Measurements from ENCODE around the gene PDLIM4.

The PDLIM4 gene

DNA sequence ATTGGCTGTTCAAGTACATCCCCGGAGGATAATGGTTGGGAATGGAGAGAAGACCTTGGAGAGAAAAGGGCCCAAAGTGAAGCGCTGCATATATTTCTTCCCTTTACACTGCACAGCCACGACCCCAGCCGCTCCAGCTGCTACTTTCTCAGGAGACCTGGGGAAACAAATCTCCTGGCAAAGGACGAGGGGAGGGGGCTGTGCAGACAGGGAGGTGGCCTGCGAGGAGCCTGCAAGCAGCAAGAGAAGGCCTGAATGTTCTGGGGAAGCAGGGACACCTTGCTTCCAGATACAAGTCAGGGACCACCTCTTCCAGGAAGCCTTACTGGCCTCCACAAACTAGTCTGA, 739 bp upstream of the PDLIM4 start:
- Histone ChIP-seq H3K27me3 (ENCODE audit: insufficient read depth, low read length) (peaks cover 26% of the 10 kb centered on the region), H3K4me1 (ENCODE audit: insufficient read depth, low read length) (no peaks in the 10 kb centered on the region), H3K4me3 (ENCODE audit: low read length) (peak overlapping the region; percentile 68; the same call in 1 of the 2 replicates), H3K27ac (ENCODE audit: low read length) (no peak overlapping the region), H3K9me3 (ENCODE audit: insufficient read depth, low read depth, low read length) (no peaks in the 10 kb centered on the region), H3K9ac (ENCODE audit: low read depth, low read length) (peak overlapping the region; percentile 68; the same call in 1 of the 2 replicates), H3K36me3 (ENCODE audit: insufficient read depth, low read depth, low read length) (no peaks in the 10 kb centered on the region)

DNA sequence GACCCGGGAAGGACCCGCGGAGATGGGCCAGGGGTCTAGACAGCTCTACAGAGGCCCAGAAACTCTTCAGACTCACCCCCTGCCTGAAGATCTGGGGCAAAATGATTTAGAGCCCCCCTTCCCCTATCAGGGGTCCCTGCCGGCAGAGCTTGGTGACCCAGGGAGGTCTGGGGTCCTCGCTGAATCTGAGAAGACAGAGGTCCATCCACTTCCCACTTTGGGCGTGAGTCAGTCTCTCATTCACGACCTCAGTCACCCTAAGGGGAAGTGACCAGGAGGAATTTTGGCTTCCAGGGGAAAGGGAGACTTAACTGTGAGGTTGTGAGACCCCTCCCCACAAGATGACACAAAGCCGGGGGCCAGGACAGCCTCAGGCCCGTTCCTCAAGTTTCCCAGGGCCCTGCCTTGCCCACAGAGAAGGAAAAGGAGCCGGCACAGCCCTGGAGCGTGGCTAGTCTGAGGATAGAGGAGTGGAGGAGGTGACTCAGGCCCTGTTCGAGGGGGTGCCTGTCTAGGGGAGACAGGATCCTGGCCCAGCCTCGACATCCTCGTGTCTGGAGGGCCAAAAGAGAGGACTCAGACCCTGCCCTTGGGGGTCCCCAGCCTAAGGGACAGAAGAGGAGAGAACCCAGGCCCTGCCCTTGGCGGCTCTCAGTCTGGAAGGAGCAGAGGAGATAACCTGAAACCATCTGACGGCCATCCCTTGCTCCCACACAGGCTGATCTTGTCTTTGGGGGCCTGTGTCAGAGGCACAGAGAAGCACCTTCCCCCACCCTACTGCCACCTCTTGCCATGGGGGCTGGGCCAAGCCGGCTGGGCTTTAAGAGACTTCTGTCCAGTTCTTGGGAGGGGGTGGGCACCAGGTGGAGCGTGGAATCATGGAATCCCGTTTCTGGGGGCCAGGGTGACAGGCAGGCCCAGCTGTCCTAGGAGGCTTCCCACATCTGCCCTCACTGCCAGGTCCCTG, 889 bp downstream of the PDLIM4 start:
- Histone ChIP-seq H3K36me3 (ENCODE audit: insufficient read depth, low read depth, low read length) (no peaks in the 10 kb centered on the region), H3K4me1 (ENCODE audit: insufficient read depth, low read length) (no peaks in the 10 kb centered on the region), H3K9ac (ENCODE audit: low read depth, low read length) (peak overlapping the region; percentile 63; the same call in 1 of the 2 replicates), H3K9me3 (ENCODE audit: insufficient read depth, low read depth, low read length) (no peaks in the 10 kb centered on the region), H3K27ac (ENCODE audit: low read length) (no peak overlapping the region), H3K27me3 (ENCODE audit: insufficient read depth, low read length) (peaks cover 26% of the 10 kb centered on the region), H3K4me3 (ENCODE audit: low read length) (peak overlapping the region; percentile 67)

DNA sequence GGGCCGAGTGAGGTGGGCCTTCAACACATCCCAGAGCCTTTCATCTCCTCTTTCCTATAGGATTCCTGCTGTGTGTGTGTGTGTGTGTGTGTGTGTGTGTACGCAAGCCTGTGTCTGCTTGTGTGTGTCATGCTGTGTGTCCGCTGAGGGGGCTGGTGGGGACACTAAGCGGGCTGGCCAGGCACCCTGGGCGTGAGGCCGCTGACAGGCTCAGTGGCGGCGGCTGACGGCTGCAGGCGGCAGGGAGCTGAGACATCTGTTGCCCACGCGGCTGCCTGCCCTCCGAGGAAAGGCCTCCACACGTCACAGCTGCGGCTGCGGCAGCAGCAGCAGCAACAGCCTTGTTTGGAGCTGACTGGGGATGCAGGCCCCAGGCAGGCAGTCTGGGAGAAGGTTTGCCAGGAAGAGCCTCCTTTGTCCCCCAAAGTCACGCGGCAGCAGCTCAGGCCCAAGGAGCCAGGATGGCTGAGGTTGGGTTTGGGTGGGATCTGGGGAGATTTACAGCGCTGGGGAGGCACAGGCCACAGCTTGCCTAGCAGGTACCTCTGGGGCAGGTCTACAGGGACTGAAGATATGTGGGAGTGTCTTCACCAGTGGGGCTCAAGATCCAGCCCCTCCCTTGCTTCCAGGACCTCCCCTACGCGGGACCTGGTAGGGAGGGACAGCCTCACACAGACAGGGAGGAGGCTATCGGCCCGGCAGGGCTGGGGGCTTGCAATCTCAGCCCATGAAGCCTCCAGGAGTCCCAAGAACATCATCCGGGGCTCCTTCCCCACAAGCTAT, 1.8 kb downstream of the PDLIM4 start:
- no peak overlapping the region for H3K27ac ChIP-seq (ENCODE audit: low read length)
- H3K9ac ChIP-seq (ENCODE audit: low read depth, low read length): no peak overlapping the region
- no peak overlapping the region for H3K4me3 ChIP-seq (ENCODE audit: low read length)

DNA sequence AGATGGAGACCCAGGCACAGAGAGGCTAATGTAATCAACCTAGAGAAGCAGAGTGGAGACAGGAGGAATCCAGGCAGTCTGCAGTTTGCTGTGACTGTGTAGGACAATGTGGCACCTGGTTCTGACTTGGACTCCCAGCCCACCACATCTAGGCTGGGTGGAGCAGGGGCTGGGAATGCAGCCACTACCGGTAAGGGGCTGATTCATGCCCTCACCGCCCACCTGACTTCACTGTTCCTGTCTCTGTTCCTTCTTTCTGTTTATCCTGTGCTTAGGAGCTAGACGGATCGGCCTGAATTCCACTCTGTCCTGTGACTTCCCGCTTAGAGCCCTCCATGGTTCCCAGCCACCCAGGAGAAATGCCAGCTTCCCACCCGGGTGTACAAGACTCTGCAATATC, 2.6 kb downstream of the PDLIM4 start:
- H3K27me3 ChIP-seq (ENCODE audit: insufficient read depth, low read length): peaks cover 26% of the 10 kb centered on the region
- no peak overlapping the region for H3K27ac ChIP-seq (ENCODE audit: low read length)
- no peak overlapping the region for H3K9ac ChIP-seq (ENCODE audit: low read depth, low read length)
- H3K4me1 ChIP-seq (ENCODE audit: insufficient read depth, low read length): no peaks in the 10 kb centered on the region
- no peaks in the 10 kb centered on the region for H3K9me3 ChIP-seq (ENCODE audit: insufficient read depth, low read depth, low read length)
- H3K4me3 ChIP-seq (ENCODE audit: low read length): no peak overlapping the region
- no peaks in the 10 kb centered on the region for H3K36me3 ChIP-seq (ENCODE audit: insufficient read depth, low read depth, low read length)

More for the DNA sequence above, 1.8 kb downstream of the PDLIM4 start:
- no peaks in the 10 kb centered on the region for H3K4me1 ChIP-seq (ENCODE audit: insufficient read depth, low read length)
- H3K9me3 ChIP-seq (ENCODE audit: insufficient read depth, low read depth, low read length): no peaks in the 10 kb centered on the region
- H3K36me3 ChIP-seq (ENCODE audit: insufficient read depth, low read depth, low read length): no peaks in the 10 kb centered on the region
- peaks cover 26% of the 10 kb centered on the region for H3K27me3 ChIP-seq (ENCODE audit: insufficient read depth, low read length)

DNA sequence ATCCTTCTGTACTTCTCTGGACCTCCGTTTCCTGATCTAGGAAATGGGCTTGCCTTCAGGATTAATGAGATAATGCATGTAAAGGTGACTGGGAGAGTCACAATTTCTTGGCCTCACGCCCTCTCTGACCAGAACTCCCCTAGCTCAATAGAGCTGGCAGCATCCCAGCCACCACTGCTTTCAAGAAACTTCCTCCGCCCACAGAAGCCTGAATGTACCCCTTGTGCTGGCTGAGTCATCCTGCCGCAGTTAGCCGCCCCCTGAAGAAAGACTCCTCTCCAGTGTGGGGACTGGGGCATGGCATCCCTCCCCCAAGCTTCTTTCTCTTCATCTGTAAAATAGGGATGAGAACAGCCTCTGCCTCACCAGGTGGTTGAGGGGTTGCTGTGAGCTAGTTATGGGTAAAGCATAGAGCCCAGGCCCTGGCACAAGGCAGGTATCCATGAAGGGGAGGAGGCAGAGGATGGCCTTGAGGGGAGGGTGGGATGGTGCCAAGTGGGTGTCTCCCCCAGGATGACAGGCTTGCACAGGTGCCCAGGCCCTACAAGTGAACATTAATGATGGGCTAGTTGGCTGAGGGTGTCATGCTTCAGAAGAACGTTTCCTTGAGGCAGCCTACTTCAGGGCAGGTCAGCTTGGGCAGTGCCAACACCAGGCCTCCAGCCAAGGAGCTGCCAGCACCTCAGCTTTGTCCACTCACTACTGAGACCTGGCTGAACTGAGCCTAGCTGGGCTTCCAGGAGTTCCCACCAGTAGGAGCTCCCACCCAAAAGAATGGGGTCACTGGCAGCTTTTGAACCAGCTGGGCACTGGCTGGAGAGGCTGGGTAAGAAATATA, 3.4 kb downstream of the PDLIM4 start:
- H3K27me3 ChIP-seq (ENCODE audit: insufficient read depth, low read length): peaks cover 24% of the 10 kb centered on the region
- H3K36me3 ChIP-seq (ENCODE audit: insufficient read depth, low read depth, low read length): no peaks in the 10 kb centered on the region

DNA sequence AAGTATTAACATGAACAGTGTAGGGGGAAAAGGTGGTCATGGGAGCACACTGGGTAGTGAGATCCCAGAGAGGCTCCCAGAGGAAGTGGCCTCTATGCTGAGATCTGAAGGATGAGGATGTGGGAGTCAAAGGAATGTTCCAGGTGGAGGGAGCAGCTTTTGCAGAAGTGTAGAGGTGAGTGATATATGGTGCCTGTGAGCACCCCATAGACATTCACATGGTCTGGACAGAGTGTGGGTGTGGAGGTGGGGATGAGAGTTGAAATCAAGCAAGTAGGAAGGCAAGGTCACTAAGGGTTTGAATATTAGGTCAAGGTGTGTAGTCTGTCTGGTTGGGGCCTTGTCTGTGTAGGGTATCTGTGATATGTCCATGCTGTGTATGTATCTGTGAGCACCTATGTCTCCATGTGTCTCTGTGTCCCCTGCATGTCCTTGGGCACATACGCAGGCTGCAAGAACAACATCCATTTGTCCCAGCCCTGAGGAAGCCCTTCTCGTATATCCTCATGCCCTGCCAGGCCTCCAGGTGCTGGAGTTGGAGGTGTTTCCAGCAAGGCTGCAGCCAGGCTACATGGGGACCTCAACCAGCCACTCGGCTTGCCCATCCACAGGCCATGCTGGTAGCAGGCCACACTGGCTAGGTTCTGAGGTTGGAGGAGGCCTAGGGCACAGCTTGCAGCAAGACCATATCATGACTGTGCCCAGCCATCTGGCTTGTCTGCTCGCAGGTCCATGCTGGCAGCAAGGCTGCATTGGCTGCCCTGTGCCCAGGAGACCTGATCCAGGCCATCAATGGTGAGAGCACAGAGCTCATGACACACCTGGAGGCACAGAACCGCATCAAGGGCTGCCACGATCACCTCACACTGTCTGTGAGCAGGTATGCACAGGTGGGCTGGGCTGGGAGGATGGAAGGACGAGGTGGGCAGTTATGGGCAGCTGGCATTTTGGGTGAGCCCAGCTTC, 4.7 kb downstream of the PDLIM4 start:
- Histone ChIP-seq H3K27me3 (ENCODE audit: insufficient read depth, low read length) (peaks cover 13% of the 10 kb centered on the region), H3K4me3 (ENCODE audit: low read length) (no peak overlapping the region), H3K27ac (ENCODE audit: low read length) (no peak overlapping the region), H3K4me1 (ENCODE audit: insufficient read depth, low read length) (no peaks in the 10 kb centered on the region), H3K9me3 (ENCODE audit: insufficient read depth, low read depth, low read length) (no peaks in the 10 kb centered on the region), H3K36me3 (ENCODE audit: insufficient read depth, low read depth, low read length) (no peaks in the 10 kb centered on the region), H3K9ac (ENCODE audit: low read depth, low read length) (no peak overlapping the region)

More for the DNA sequence above, 3.4 kb downstream of the PDLIM4 start:
- Histone ChIP-seq H3K4me1 (ENCODE audit: insufficient read depth, low read length) (no peaks in the 10 kb centered on the region), H3K27ac (ENCODE audit: low read length) (no peak overlapping the region), H3K9me3 (ENCODE audit: insufficient read depth, low read depth, low read length) (no peaks in the 10 kb centered on the region), H3K4me3 (ENCODE audit: low read length) (no peak overlapping the region), H3K9ac (ENCODE audit: low read depth, low read length) (no peak overlapping the region)

DNA sequence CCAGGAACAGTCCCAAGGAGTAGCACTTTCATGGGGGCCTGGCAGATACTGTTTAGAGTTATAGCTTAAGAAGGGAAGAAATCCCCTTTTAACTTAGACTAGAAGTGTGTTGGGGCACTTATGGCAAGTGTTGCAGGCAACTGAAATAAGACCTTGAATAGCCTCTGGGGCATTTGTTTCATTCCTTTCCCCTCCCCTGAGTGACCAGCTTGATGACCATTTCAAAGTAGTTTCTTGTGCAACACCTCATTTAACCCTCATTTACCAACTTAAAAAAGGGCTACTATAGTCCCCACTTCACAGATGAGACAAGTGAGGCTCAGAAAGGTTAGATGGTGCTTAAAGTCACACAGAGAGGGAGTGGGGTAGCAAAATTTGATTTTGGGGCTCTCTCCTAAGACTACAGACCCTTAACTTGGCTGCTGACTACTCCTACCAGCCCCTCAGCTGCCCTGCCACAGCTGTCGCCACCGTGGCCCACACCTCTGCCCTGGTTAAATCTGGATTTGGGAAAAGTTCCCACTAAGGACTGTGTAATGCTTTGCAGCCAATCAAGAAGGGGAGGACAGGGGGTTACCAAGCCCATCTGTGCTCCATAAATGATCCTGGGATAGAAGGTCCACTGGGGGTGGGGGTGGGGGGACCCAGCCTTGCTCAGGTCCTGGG, 5.5 kb downstream of the PDLIM4 start:
- Histone ChIP-seq H3K4me1 (ENCODE audit: insufficient read depth, low read length) (no peaks in the 10 kb centered on the region), H3K27me3 (ENCODE audit: insufficient read depth, low read length) (peaks cover 10% of the 10 kb centered on the region), H3K4me3 (ENCODE audit: low read length) (no peak overlapping the region), H3K9ac (ENCODE audit: low read depth, low read length) (no peak overlapping the region), H3K27ac (ENCODE audit: low read length) (no peak overlapping the region), H3K9me3 (ENCODE audit: insufficient read depth, low read depth, low read length) (no peaks in the 10 kb centered on the region), H3K36me3 (ENCODE audit: insufficient read depth, low read depth, low read length) (no peaks in the 10 kb centered on the region)

DNA sequence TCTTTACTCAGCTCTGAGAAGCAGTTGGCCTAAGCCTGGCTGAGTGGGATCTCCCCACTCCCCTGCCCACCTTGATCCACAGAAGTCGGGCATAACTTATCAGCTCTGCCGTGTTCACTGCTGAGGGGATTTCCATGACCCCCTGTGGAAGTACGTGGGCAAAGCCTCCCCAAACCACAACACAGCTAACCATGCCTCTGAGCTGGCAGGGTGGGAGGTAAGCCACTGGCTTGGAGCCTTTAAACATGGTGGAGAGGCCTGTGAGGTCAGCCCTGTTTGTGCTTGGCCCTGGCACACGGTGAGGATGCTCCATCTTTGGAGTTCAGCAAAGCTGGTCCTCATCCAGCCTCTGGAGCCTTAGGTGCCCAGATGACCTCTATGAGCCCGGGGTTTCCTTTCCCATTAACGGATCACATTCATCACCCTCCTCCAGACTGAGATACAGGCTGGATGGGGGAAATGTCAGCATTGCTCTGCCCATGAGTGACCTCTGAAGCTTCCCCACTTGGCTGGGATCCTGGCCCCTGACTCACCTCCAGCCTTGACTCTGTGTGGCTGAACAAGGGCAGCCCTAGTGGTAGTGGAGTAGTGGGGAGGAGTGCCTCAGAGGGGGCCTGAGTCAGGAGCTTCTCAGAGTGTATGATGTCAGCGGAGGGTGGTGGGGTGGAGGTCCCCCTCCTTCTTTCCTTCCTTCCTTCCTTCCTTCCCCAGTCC, 6.2 kb downstream of the PDLIM4 start:
- no peaks in the 10 kb centered on the region for H3K36me3 ChIP-seq (ENCODE audit: insufficient read depth, low read depth, low read length)
- H3K4me1 ChIP-seq (ENCODE audit: insufficient read depth, low read length): no peaks in the 10 kb centered on the region
- no peaks in the 10 kb centered on the region for H3K9me3 ChIP-seq (ENCODE audit: insufficient read depth, low read depth, low read length)
- no peak overlapping the region for H3K27ac ChIP-seq (ENCODE audit: low read length)
- no peak overlapping the region for H3K4me3 ChIP-seq (ENCODE audit: low read length)
- H3K9ac ChIP-seq (ENCODE audit: low read depth, low read length): no peak overlapping the region
- H3K27me3 ChIP-seq (ENCODE audit: insufficient read depth, low read length): peaks cover 3% of the 10 kb centered on the region; the same call in 1 of the 2 replicates

DNA sequence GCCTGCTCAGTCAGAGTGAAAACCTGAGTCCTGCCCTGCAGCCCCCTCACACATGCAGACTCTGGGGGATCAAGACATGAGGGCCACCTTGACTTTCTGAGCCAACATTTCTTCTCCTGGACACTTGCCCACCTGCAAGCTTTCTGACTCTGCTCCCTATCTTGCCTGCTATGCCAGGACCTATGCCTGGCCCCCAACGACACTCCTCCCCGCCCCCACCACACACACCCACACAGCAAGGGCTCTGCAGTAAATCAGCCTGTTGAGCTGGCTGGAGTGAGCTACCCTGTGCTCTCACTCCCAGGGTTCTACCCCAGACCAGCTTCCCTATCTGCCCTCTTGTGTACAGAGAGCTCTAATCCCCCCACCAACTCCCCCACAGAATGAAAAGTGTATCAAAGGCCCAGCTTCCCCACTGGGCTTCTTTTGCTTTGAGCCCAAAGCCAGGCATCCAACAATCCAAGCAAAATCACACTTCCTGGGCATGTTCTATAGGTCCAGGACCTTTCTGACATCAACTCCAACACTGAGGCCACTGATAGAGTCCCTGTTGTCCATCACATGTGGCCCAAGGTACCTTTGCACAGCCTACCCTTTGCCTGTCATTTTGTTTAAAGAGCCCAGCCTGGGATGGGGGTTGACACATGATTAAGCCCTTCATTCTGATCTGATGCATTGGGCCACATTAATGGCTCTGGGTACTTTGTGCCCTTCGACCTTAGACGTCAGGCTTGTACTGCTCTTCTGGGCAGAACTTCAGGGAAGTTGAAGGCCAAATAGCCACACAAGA, 7.2 kb downstream of the PDLIM4 start:
- Histone ChIP-seq H3K9me3 (ENCODE audit: insufficient read depth, low read depth, low read length) (no peaks in the 10 kb centered on the region), H3K27me3 (ENCODE audit: insufficient read depth, low read length) (no peaks in the 10 kb centered on the region), H3K4me3 (ENCODE audit: low read length) (no peak overlapping the region), H3K9ac (ENCODE audit: low read depth, low read length) (no peak overlapping the region), H3K27ac (ENCODE audit: low read length) (no peak overlapping the region), H3K4me1 (ENCODE audit: insufficient read depth, low read length) (no peaks in the 10 kb centered on the region), H3K36me3 (ENCODE audit: insufficient read depth, low read depth, low read length) (no peaks in the 10 kb centered on the region)

Data from iPS-20b (cell line).